ENCODE data around the gene BCL2L12. TPM values are rescaled to one million over a fixed set of nuclear protein-coding genes. Genes with fewer than 3 reads are reported as not detected.

The BCL2L12 gene
- total and polyA plus RNA-seq, 12 donors: 3.3 to 16.3 (median 9.9) TPM

GRCh38 chr19:49705919-49706318 lies 40.2 kb downstream of the BCL2L12 start:
- TF ChIP-seq CTCF (IDR thresholded peaks at IDR 0.05) (no peak), POLR2A (IDR thresholded peaks at IDR 0.05) (no peak)
- no peaks in the 10 kb centered on the region for H3K9me3 ChIP-seq (replicated peaks in 1 of 3)
- no peak overlapping the region for H3K27ac ChIP-seq
- 88 to 95% (median 89%) methylated on average over 13 to 16 of the region's 16 CpGs for WGBS, 4 donors
- no peak for DNase-seq
- no peaks in the 10 kb centered on the region for H3K4me1 ChIP-seq (replicated peaks in 1 of 2)
- intact Hi-C loops (cut with DNase I): no loop called here
- no peak overlapping the region for H3K4me3 ChIP-seq
- no peaks in the 10 kb centered on the region for H3K36me3 ChIP-seq (replicated peaks in 1 of 2)
- H3K27me3 ChIP-seq: no peaks in the 10 kb centered on the region

- no peaks in the 10 kb centered on the region for H3K4me1 ChIP-seq (replicated peaks in 1 of 2)
- no peaks in the 10 kb centered on the region for H3K9me3 ChIP-seq (replicated peaks in 1 of 3)
- TF ChIP-seq POLR2A (IDR thresholded peaks at IDR 0.05): no peak
- TF ChIP-seq CTCF (IDR thresholded peaks at IDR 0.05): no peak
- no peak overlapping the region for H3K27ac ChIP-seq
- no peak overlapping the region for H3K4me3 ChIP-seq
- 70 to 82% (median 76%) methylated on average over 18 to 20 of the region's 20 CpGs for WGBS, 4 donors
- peak in 1 of 7 donors; percentile 41 for DNase-seq
- no peaks in the 10 kb centered on the region for H3K36me3 ChIP-seq (replicated peaks in 1 of 2)
- intact Hi-C loops (cut with DNase I): no loop called here
- no peaks in the 10 kb centered on the region for H3K27me3 ChIP-seq
Observed at GRCh38 chr19:49710372-49710951, 44.7 kb downstream of the BCL2L12 start.

- Histone ChIP-seq H3K9me3 (replicated peaks in 1 of 3) (no peaks in the 10 kb centered on the region), H3K4me1 (replicated peaks in 1 of 2) (no peaks in the 10 kb centered on the region), H3K27ac (no peak overlapping the region), H3K27me3 (no peaks in the 10 kb centered on the region), H3K4me3 (no peak overlapping the region), H3K36me3 (replicated peaks in 1 of 2) (no peaks in the 10 kb centered on the region)
- WGBS, 4 donors: 49 to 68% (median 61%) methylated on average over 18 to 20 of the region's 20 CpGs
- DNase-seq: peak in 4 of 7 donors; percentile 26 to 64 (median 40)
- no peak for TF ChIP-seq POLR2A (IDR thresholded peaks at IDR 0.05)
- no peak for TF ChIP-seq CTCF (IDR thresholded peaks at IDR 0.05)
- intact Hi-C loops (cut with DNase I): no loop called here
Observed at GRCh38 chr19:49712397-49712859, 46.7 kb downstream of the BCL2L12 start.

- DNase-seq: no peak
- H3K9me3 ChIP-seq (replicated peaks in 1 of 3): no peaks in the 10 kb centered on the region
- no peaks in the 10 kb centered on the region for H3K36me3 ChIP-seq (replicated peaks in 1 of 2)
- intact Hi-C loops (cut with DNase I): no loop called here
- 65 to 87% (median 77%) methylated on average over 7 to 8 of the region's 8 CpGs for WGBS, 4 donors
- no peak for TF ChIP-seq POLR2A (IDR thresholded peaks at IDR 0.05)
- H3K27me3 ChIP-seq: no peaks in the 10 kb centered on the region
- H3K4me3 ChIP-seq: no peak overlapping the region
- H3K27ac ChIP-seq: no peak overlapping the region
- no peaks in the 10 kb centered on the region for H3K4me1 ChIP-seq (replicated peaks in 1 of 2)
Observed at GRCh38 chr19:49713236-49713845, 47.6 kb downstream of the BCL2L12 start.

- Histone ChIP-seq H3K4me1 (replicated peaks in 1 of 2) (no peaks in the 10 kb centered on the region), H3K9me3 (replicated peaks in 1 of 3) (no peaks in the 10 kb centered on the region), H3K27ac (no peak overlapping the region), H3K36me3 (replicated peaks in 1 of 2) (no peaks in the 10 kb centered on the region), H3K27me3 (no peaks in the 10 kb centered on the region), H3K4me3 (no peak overlapping the region)
- intact Hi-C loops (cut with DNase I): no loop called here
- DNase-seq: no peak
- no peak for TF ChIP-seq POLR2A (IDR thresholded peaks at IDR 0.05)
- TF ChIP-seq CTCF (IDR thresholded peaks at IDR 0.05): no peak
- 74 to 79% (median 76%) methylated on average over 3 of the region's 3 CpGs for WGBS, 4 donors
Observed at GRCh38 chr19:49716154-49716553, 50.4 kb downstream of the BCL2L12 start.

All from adrenal gland (tissue), 12 donors.